Measurements from ENCODE around the gene CD53.
"Not testable (repeated sequence)": the region's sequence is repeated elsewhere in the genome, so short reads cannot be mapped to it uniquely, and the experiment has no call there.

Gene CD53

DNA sequence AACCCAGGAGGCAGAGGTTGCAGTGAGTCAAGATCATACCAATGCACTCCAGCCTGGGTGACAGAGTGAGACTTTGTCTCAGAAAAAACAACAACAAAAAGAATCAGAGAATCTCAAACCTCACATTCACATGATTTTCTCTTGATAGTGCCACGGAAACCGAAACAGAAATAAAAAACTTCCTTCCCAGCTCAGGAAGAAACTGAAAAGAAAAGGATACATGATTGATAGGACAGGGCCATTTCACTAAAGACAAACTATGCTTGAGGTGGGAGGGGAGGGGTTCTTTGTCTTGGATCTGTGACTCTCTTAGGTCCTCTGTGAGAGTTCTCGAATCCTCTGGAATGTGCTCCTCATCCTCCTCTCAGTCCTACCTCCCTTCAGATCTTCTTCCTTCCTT is 19.8 kb upstream of the CD53 start:
- no peak for DNase-seq (ENCODE audit: low read depth)
- TF ChIP-seq, protein P1, sequence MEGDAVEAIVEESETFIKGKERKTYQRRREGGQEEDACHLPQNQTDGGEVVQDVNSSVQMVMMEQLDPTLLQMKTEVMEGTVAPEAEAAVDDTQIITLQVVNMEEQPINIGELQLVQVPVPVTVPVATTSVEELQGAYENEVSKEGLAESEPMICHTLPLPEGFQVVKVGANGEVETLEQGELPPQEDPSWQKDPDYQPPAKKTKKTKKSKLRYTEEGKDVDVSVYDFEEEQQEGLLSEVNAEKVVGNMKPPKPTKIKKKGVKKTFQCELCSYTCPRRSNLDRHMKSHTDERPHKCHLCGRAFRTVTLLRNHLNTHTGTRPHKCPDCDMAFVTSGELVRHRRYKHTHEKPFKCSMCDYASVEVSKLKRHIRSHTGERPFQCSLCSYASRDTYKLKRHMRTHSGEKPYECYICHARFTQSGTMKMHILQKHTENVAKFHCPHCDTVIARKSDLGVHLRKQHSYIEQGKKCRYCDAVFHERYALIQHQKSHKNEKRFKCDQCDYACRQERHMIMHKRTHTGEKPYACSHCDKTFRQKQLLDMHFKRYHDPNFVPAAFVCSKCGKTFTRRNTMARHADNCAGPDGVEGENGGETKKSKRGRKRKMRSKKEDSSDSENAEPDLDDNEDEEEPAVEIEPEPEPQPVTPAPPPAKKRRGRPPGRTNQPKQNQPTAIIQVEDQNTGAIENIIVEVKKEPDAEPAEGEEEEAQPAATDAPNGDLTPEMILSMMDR (IDR thresholded peaks at IDR 0.05; ENCODE audit: low read depth, low read length), result no peak
- TF ChIP-seq POLR2A (IDR thresholded peaks at IDR 0.05; ENCODE audit: extremely low read depth, insufficient read length), result no peak
- H3K4me3 ChIP-seq (ENCODE audit: low read depth, low read length), result no peak overlapping the region

DNA sequence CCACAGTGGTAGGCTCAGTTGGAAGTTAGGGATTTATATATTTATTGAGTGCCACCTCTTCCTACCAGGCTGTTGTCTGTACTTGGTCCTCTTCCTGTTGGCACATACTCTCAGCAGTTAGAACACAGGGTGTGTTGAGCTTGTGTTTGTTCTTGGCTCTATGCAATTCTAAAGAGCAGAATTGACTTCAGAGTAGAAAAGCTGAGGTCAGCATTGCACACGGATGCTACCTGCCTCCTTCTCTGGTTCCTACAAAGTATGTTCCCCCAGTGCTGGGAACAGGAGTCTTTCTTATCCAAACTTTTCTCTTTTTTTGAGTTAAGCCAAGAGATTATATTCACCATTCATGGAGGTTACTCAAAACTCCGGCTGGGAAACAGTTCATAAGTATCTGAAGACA is 16.5 kb upstream of the CD53 start:
- no peak for TF ChIP-seq POLR2A (IDR thresholded peaks at IDR 0.05; ENCODE audit: extremely low read depth, insufficient read length)
- TF ChIP-seq, protein P2, sequence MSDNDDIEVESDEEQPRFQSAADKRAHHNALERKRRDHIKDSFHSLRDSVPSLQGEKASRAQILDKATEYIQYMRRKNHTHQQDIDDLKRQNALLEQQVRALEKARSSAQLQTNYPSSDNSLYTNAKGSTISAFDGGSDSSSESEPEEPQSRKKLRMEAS (IDR thresholded peaks at IDR 0.05; ENCODE audit: low read depth, low read length), result no peak
- no peak overlapping the region for H3K4me3 ChIP-seq (ENCODE audit: low read depth, low read length)
- DNase-seq (ENCODE audit: low read depth), result no peak

DNA sequence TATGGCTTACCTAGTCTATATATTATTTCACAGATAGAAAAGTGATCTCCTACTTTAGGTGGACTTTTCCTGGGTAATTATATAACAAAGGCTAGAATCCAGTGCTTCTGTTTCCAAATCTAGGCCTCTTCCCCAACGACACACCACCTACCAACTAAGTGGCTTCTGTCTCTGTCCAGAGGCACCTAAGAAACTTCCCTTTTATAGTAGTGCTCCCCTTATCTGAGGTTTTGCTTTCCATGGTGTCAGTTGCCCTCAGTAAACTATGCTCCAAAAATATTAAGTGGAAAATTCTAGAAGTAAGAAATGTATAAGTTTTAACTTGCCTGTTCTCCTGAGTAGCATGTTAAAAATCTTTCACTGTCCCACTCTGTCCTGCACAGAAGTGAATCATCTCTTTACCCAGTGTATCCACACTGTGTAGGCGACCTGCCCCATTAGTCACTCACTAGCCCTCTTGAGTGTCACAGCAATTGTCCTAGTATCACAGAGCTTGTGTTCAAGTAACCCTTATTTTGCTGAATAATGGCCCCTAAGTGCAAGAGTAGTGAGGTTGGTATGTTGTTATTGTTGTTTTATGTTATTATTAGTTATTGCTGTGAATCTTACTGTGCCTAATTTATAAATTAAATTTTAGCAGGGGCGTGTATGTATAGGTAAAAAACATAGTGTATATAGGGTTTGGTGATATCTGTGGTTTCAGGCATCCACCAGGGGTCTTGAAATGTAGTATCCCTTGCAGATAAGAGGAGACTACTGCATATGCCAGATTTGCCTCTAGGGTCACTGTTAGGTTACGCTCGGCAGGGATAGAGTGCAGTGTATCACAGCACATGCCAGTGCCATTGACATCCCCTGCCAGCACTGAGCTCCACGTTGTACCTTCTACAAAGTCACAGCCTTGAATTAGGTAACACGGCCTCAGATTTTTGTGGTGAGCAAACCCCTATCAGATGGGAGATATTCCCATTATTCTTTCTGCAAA is 14.7 kb upstream of the CD53 start:
- H3K4me3 ChIP-seq (ENCODE audit: low read depth, low read length), result no peak overlapping the region
- TF ChIP-seq POLR2A (IDR thresholded peaks at IDR 0.05; ENCODE audit: extremely low read depth, insufficient read length), result no peak
- TF ChIP-seq, protein P1 (IDR thresholded peaks at IDR 0.05; ENCODE audit: low read depth, low read length), result no peak
- no peak for TF ChIP-seq MYC (IDR thresholded peaks at IDR 0.05; ENCODE audit: low read depth, low read length)
- TF ChIP-seq, protein P2 (IDR thresholded peaks at IDR 0.05; ENCODE audit: low read depth, low read length), result no peak
- peak; percentile 7 for DNase-seq (ENCODE audit: low read depth)

DNA sequence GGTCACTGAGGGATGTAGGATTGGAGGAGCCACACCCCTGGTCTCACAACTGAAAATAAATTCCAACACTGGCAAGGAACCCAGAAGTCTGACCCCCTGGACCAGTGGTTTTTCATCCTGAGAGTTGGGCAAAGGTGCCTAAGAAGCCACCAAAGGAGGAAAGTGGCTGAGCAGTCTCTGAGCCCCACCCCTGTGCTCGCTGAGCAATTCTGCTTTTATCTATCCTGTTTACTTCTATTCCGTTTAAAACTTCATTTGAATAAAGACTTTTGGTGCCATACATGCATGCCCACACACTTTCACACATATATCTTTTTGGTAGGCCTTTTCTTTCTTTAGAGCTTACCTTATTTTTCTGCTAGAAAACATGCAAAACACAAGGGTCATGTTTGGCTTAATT is 13.9 kb upstream of the CD53 start:
- DNase-seq (ENCODE audit: low read depth), result no peak
- no peak overlapping the region for H3K4me3 ChIP-seq (ENCODE audit: low read depth, low read length)
- TF ChIP-seq POLR2A (IDR thresholded peaks at IDR 0.05; ENCODE audit: extremely low read depth, insufficient read length) (no peak), MYC (IDR thresholded peaks at IDR 0.05; ENCODE audit: low read depth, low read length) (no peak)
- TF ChIP-seq, protein P2 (IDR thresholded peaks at IDR 0.05; ENCODE audit: low read depth, low read length), result no peak
- TF ChIP-seq, protein P1 (IDR thresholded peaks at IDR 0.05; ENCODE audit: low read depth, low read length), result no peak

DNA sequence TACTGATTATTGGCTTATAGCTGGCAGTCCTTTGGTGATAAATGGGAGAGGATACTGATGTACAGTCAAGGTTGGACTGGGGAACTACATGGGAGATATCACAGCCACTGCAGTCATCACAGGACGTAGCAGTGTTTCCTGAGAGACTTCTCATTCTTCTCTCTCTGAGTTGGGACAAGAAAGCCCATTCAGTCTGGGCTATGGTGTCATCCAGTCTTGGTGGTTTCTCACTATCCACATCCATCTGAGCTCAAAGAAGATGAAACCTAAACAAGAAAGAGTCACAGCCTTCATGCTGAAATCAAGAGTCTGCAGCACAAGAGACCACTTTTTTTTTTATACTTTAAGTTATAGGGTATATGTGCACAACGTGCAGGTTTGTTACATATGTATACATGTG is 12.8 kb upstream of the CD53 start:
- no peak for DNase-seq (ENCODE audit: low read depth)
- TF ChIP-seq POLR2A (IDR thresholded peaks at IDR 0.05; ENCODE audit: extremely low read depth, insufficient read length) (no peak), MYC (IDR thresholded peaks at IDR 0.05; ENCODE audit: low read depth, low read length) (no peak)
- TF ChIP-seq, protein P1 (IDR thresholded peaks at IDR 0.05; ENCODE audit: low read depth, low read length), result no peak
- TF ChIP-seq, protein P2 (IDR thresholded peaks at IDR 0.05; ENCODE audit: low read depth, low read length), result no peak
- H3K4me3 ChIP-seq (ENCODE audit: low read depth, low read length), result no peak overlapping the region

DNA sequence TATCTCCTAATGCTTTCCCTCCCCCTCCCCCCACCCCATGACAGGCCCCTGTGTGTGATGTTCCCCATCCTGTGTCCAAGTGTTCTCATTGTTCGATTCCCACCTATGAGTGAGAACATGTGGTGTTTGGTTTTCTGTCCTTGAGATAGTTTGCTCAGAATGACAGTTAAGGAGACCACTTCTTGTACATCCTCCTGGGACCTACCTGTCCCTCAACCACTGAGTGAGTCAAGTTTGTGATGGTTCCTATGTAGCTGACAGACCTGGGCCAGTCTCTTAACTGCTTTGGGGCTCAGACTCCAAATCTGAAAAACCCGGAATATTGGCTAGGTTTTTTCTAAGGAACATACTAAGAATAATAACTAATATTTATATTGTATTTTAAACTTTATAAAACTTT is 12.3 kb upstream of the CD53 start:
- H3K4me3 ChIP-seq (ENCODE audit: low read depth, low read length), result not testable (repeated sequence)

DNA sequence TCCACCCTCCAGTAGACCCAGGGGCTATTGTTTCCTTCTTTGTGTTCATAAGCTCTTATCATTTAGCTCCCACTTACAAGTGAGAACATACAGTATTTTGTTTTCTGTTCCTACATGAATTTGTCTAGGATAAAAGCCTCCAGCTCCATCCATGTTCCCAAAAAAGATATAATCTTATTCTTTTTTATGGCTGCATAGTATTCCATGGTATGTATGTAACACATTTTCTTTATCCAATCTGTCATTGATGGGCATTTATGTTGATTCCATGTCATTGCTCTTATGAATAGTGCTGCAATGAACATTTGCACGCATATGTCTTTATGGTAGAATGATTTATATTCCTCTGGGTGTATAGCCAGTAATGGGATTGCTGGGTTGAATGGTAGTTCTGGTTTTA is 11.0 kb upstream of the CD53 start:
- not testable (repeated sequence) for DNase-seq (ENCODE audit: low read depth); H3K4me3 ChIP-seq (ENCODE audit: low read depth, low read length)

More for the DNA sequence above, 12.3 kb upstream of the CD53 start:
- DNase-seq (ENCODE audit: low read depth), result not testable (repeated sequence)
